C4-2B (cell line): ENCODE results near the gene LTC4S.

Experiments used
- CTCF ChIP-seq: fragments of 450-650 bp; conservative IDR thresholded peaks from 2 replicates; pipeline ENCODE4 v1.5.1; 2017; ENCODE audit warnings: mild to moderate bottlenecking
- ZFX ChIP-seq: fragments of 450-650 bp; IDR thresholded peaks from 2 replicates; pipeline ENCODE4 v1.6.1; 2017

- TF ChIP-seq CTCF (no peak), ZFX (no peak)
Measured at GRCh38 chr5:179783128-179783527, 10.7 kb upstream of the LTC4S start.
